ENCODE measurements around the gene AQP12B.

AQP12B gene

DNA sequence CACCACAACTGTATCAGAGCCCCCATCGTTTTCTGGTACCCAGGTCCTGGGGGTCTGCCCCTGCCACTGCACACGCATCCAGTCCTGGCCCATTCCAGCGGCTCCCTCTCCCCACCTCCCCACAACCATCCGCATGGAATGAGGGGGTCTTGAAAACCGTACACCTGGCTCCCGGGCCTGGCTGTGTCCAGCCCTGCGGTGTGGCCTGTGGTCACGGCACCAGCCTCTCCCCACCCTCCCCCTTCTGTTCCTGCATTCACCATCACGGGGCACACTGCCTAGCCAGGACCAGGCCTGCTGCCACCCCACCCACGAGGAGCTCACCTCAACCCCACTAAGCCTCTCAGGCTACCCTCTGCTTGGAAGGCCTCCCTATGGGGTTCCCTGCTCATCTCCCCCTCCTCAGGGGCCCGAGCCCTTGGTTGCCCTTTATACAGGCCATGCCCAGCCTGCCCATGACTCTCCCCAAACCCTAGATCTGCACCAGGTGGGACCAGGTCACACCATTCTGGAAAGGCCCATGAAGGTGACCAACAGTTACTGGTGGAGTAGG, 46.0 kb downstream of the AQP12B start:
- no peaks in the 10 kb centered on the region for H3K36me3 ChIP-seq (ENCODE audit: control insufficient read depth, insufficient read depth, low read length)
- H3K9ac ChIP-seq: no peak overlapping the region
- no peaks in the 10 kb centered on the region for H3K79me2 ChIP-seq
- H3K27me3 ChIP-seq (ENCODE audit: control insufficient read depth, insufficient read depth, low read length): no peaks in the 10 kb centered on the region
- H3K4me3 ChIP-seq (ENCODE audit: low read depth, low read length): no peak overlapping the region
- TF ChIP-seq, protein P1, sequence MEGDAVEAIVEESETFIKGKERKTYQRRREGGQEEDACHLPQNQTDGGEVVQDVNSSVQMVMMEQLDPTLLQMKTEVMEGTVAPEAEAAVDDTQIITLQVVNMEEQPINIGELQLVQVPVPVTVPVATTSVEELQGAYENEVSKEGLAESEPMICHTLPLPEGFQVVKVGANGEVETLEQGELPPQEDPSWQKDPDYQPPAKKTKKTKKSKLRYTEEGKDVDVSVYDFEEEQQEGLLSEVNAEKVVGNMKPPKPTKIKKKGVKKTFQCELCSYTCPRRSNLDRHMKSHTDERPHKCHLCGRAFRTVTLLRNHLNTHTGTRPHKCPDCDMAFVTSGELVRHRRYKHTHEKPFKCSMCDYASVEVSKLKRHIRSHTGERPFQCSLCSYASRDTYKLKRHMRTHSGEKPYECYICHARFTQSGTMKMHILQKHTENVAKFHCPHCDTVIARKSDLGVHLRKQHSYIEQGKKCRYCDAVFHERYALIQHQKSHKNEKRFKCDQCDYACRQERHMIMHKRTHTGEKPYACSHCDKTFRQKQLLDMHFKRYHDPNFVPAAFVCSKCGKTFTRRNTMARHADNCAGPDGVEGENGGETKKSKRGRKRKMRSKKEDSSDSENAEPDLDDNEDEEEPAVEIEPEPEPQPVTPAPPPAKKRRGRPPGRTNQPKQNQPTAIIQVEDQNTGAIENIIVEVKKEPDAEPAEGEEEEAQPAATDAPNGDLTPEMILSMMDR (IDR thresholded peaks at IDR 0.05): no peak
- no peaks in the 10 kb centered on the region for H3K4me1 ChIP-seq
- no peak overlapping the region for H3K27ac ChIP-seq
- H2AFZ ChIP-seq: no peak overlapping the region
- no peaks in the 10 kb centered on the region for H3K9me3 ChIP-seq (ENCODE audit: control insufficient read depth, low read length)
- H3K4me2 ChIP-seq (ENCODE audit: low read length): no peak overlapping the region

DNA sequence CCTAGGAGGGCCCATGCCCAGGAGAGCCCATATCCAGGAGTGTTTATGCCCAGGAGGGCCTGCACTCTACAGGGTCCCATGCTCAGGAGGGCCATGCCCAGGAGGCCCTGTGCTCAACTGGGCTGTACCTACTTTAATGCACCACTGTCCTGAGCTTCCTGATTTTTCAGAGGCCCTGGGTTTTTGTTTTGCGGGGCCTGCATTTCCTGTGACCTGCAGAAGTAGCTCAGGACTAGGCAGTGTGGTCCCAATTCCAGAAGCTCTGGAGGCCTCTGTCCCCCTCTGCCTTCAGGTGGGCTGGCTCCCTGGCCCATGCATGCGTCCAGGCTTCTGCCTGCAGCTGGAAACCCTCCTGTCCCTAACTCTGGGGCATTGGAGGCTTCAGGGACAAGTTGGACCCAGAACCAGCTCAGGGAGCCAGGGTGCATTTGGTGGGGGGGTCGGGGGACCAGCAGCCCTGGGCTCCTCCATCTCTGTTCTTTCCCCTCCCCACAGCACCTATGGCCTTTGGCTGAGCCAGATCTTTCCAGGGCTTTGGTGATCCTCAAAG, 46.6 kb downstream of the AQP12B start:
- Histone ChIP-seq H3K27me3 (ENCODE audit: control insufficient read depth, insufficient read depth, low read length) (no peaks in the 10 kb centered on the region), H3K4me2 (ENCODE audit: low read length) (no peak overlapping the region), H3K27ac (no peak overlapping the region), H3K79me2 (no peaks in the 10 kb centered on the region), H3K4me3 (ENCODE audit: low read depth, low read length) (no peak overlapping the region), H3K9me3 (ENCODE audit: control insufficient read depth, low read length) (no peaks in the 10 kb centered on the region), H3K36me3 (ENCODE audit: control insufficient read depth, insufficient read depth, low read length) (no peaks in the 10 kb centered on the region), H2AFZ (no peak overlapping the region), H3K4me1 (no peaks in the 10 kb centered on the region), H3K9ac (no peak overlapping the region)
- TF ChIP-seq, protein P1 (IDR thresholded peaks at IDR 0.05): no peak

DNA sequence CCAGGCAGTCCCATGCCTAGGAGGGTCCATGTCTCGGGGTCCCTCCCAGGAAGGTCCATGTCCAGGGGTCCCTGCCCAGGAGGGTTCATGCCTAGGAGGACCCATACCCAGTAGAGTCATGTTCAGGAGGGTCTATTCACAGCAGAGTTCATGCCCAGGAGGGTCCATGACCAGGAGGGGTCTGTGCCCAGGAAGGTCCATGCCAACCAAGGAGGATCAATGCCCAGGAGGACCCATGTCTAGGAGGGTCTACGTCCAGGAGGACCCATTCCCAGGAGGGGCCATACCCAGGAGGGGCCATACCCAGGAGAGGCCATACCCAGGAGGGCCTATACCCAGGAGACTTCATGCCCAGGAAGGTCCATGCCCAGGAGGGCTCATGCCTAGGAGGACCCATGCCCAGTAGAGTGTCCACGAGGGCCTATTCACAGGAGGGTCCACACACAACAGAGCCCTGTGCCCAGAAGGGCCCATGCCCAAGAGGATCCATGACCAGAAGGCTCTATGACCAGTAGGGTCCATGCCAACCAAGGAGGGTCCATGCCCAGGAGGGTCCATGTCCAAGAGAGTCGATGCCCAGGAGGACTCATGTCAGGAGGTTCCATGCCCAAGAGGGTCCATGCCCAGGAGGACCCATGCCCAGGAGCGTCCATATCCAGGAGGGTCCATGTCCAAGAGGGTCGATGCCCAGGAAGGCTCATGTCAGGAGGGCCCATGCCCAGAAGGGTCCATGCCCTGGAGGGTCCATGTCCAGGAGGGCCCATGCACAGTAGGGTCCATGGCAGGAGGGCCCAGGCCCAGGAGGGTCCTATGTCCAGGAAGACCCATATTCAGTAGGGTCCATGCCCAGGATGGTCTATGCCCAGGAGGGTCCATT, 47.3 kb downstream of the AQP12B start:
- Histone ChIP-seq H3K9ac (no peak overlapping the region), H3K4me3 (ENCODE audit: low read depth, low read length) (no peak overlapping the region), H3K4me2 (ENCODE audit: low read length) (no peak overlapping the region), H3K27ac (no peak overlapping the region), H3K4me1 (no peaks in the 10 kb centered on the region), H3K79me2 (no peaks in the 10 kb centered on the region), H3K27me3 (ENCODE audit: control insufficient read depth, insufficient read depth, low read length) (no peaks in the 10 kb centered on the region), H3K9me3 (ENCODE audit: control insufficient read depth, low read length) (no peaks in the 10 kb centered on the region), H2AFZ (no peak overlapping the region), H3K36me3 (ENCODE audit: control insufficient read depth, insufficient read depth, low read length) (no peaks in the 10 kb centered on the region)
- TF ChIP-seq, protein P1 (IDR thresholded peaks at IDR 0.05): no peak

DNA sequence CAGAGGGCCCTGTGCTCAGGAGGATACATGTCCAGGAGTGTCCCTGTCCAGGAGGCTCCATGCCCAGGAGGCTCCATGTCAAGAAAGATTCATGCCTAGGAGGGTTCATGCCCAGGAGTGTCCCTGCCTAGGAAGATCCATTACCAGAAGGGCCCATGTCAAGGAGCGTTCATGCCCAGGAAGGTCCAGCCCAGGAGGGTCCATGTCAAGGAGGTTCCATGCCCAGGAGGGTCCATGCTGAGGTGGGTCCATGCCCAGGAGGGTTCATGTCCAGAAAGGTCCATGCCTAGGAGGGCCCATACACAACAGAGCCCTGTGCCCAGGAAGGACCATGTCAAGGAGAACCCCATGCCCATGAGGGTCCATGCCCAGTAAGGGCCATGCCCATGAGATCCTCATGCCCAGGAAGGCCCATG, 50.4 kb downstream of the AQP12B start:
- TF ChIP-seq, protein P1 (IDR thresholded peaks at IDR 0.05): no peak

More for the DNA sequence above, 50.4 kb downstream of the AQP12B start:
- Histone ChIP-seq H3K36me3 (ENCODE audit: control insufficient read depth, insufficient read depth, low read length) (no peaks in the 10 kb centered on the region), H3K9me3 (ENCODE audit: control insufficient read depth, low read length) (no peaks in the 10 kb centered on the region), H3K9ac (no peak overlapping the region), H3K4me2 (ENCODE audit: low read length) (no peak overlapping the region), H3K27ac (no peak overlapping the region), H3K4me1 (no peaks in the 10 kb centered on the region), H3K27me3 (ENCODE audit: control insufficient read depth, insufficient read depth, low read length) (no peaks in the 10 kb centered on the region), H3K4me3 (ENCODE audit: low read depth, low read length) (no peak overlapping the region), H3K79me2 (no peaks in the 10 kb centered on the region), H2AFZ (no peak overlapping the region)

Measured in parathyroid adenoma (tissue), 2 donors.